DMS 273 (cell line): ENCODE data around the gene ZFAND3.

Experiments
- DNase-seq: peaks from one replicate; lab custom pipeline; 2025; ENCODE audit not compliant: unreplicated experiment; lab: John Stamatoyannopoulos, UW

ZFAND3 gene

GRCh38 chr6:38176797-38177751, 357.5 kb downstream of the ZFAND3 start:
- DNase-seq, result no peak

GRCh38 chr6:38177882-38178583, 358.5 kb downstream of the ZFAND3 start:
- no peak for DNase-seq

- DNase-seq, result no peak
Measured at GRCh38 chr6:38178584-38178886, 359.0 kb downstream of the ZFAND3 start.

- DNase-seq, result peak; percentile 41
Measured at GRCh38 chr6:38179300-38179699, 359.8 kb downstream of the ZFAND3 start.

GRCh38 chr6:38179794-38180430, 360.4 kb downstream of the ZFAND3 start:
- no peak for DNase-seq

- no peak for DNase-seq
Measured at GRCh38 chr6:38180586-38180985, 361.1 kb downstream of the ZFAND3 start.

GRCh38 chr6:38182426-38182825, 362.9 kb downstream of the ZFAND3 start:
- no peak for DNase-seq

GRCh38 chr6:38183856-38184584, 364.5 kb downstream of the ZFAND3 start:
- DNase-seq, result no peak

- DNase-seq, result no peak
Measured at GRCh38 chr6:38184585-38185080, 365.1 kb downstream of the ZFAND3 start.

GRCh38 chr6:38185244-38185643, 365.7 kb downstream of the ZFAND3 start:
- DNase-seq, result no peak

- no peak for DNase-seq
Measured at GRCh38 chr6:38185752-38186151, 366.2 kb downstream of the ZFAND3 start.

GRCh38 chr6:38187325-38187724, 367.8 kb downstream of the ZFAND3 start:
- no peak for DNase-seq

- DNase-seq, result peak; percentile 35
Measured at GRCh38 chr6:38187811-38188590, 368.5 kb downstream of the ZFAND3 start.

- no peak for DNase-seq
Measured at GRCh38 chr6:38188677-38189335, 369.3 kb downstream of the ZFAND3 start.

GRCh38 chr6:38191418-38191817, 371.9 kb downstream of the ZFAND3 start:
- DNase-seq, result no peak

GRCh38 chr6:38192011-38192410, 372.5 kb downstream of the ZFAND3 start:
- DNase-seq, result no peak

- DNase-seq, result no peak
Measured at GRCh38 chr6:38192487-38192886, 373.0 kb downstream of the ZFAND3 start.

- no peak for DNase-seq
Measured at GRCh38 chr6:38193051-38193450, 373.5 kb downstream of the ZFAND3 start.

- no peak for DNase-seq
Measured at GRCh38 chr6:38193481-38194281, 374.2 kb downstream of the ZFAND3 start.
